ENCODE results near the gene SORCS1. TPM values are rescaled to one million over a fixed set of nuclear protein-coding genes. Genes with fewer than 3 reads are reported as not detected.

The SORCS1 gene
- total RNA-seq, 4 donors from 2014 or later = 34.3 to 85.0 (median 49.3) TPM

DNA sequence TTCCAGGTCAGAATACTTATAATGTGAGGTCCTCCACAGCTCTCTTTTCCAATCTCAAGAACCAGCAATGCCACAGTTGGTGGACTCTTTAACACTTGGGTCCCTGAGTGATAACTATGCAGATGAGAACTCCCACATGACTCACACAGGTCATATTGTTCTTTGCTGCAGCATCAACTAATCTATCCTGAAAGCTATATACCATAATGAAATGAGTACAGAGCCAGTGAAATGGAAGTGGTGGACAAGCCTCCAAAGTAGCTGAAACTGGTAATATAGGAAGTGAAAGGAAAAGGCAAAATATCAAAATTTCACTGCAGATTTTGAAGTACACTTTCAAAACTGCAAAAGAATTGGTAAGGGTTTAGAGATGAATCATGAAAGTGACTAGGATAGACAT lies 45.6 kb downstream of the SORCS1 start:
- peaks cover 0 to 8% (median 0%) of the 10 kb centered on the region in 4 donors for H3K9me3 ChIP-seq
- H3K27me3 ChIP-seq = no peaks in the 10 kb centered on the region
- H3K4me1 ChIP-seq = peaks cover 0 to 9% (median 3%) of the 10 kb centered on the region in 4 donors
- no peak overlapping the region for H3K4me3 ChIP-seq
- DNase-seq (ENCODE audit: low spot score in 2 of 2) = no peak
- no peaks in the 10 kb centered on the region for H3K36me3 ChIP-seq
- no peak overlapping the region for H3K27ac ChIP-seq
- TF ChIP-seq CTCF (IDR thresholded peaks at IDR 0.05) (no peak), POLR2A (IDR thresholded peaks at IDR 0.05) (no peak), EP300 (IDR thresholded peaks at IDR 0.05) (no peak)

DNA sequence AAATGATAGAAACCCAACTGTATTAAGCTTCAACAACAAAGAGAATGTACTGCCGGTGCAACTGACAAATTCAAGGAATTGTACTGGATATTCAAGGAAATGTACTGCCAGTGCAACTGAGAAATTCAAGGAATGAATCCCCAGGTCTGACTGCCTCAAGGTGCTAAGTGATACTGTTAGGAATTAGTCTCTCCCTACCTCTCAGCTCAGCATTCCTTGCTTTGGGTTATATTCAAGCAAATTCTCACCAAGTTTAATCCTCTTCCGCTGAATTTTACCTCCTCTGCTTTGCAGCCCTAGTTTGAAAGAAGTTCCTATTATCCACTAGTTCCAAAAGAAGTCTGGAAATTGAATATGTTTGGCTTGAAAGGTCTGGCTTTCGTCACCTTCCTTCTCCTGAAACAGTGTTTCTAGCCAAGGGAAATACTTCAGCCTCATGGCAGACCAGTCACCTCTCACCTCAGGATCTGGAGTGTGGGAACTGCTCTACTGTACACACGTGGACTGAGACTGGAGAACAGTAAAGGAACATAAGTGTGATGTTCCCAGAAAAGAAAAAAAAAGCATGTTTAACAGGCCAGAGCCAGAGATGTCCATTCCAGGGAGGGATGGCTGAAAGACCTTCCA lies 60.4 kb downstream of the SORCS1 start:
- WGBS, 2 donors = 52 to 55% methylated on average over 4 of the region's 4 CpGs
- H3K27me3 ChIP-seq = no peaks in the 10 kb centered on the region
- H3K4me3 ChIP-seq = no peak overlapping the region
- DNase-seq (ENCODE audit: low spot score in 2 of 2) = no peak
- peak overlapping the region in 2 of 4 donors; percentile 50 to 65 for H3K27ac ChIP-seq
- H3K9me3 ChIP-seq = peaks cover 0 to 11% (median 0%) of the 10 kb centered on the region in 4 donors
- TF ChIP-seq CTCF (IDR thresholded peaks at IDR 0.05) = no peak
- TF ChIP-seq EP300 (IDR thresholded peaks at IDR 0.05) = no peak
- H3K36me3 ChIP-seq = no peaks in the 10 kb centered on the region
- H3K4me1 ChIP-seq = peaks cover 0 to 13% (median 0%) of the 10 kb centered on the region in 4 donors

- H3K36me3 ChIP-seq = no peaks in the 10 kb centered on the region
- 23 to 28% methylated on average over 8 of the region's 8 CpGs for WGBS, 2 donors
- no peak for DNase-seq (ENCODE audit: low spot score in 2 of 2)
- no peaks in the 10 kb centered on the region for H3K27me3 ChIP-seq
- peak overlapping the region in 2 of 4 donors; percentile 50 to 65 for H3K27ac ChIP-seq
- H3K4me3 ChIP-seq = no peak overlapping the region
- H3K4me1 ChIP-seq = peaks cover 0 to 14% (median 0%) of the 10 kb centered on the region in 4 donors
- TF ChIP-seq EP300 (IDR thresholded peaks at IDR 0.05) = no peak
- no peak for TF ChIP-seq POLR2A (IDR thresholded peaks at IDR 0.05)
- no peak for TF ChIP-seq CTCF (IDR thresholded peaks at IDR 0.05)
- H3K9me3 ChIP-seq = peaks cover 0 to 5% (median 0%) of the 10 kb centered on the region in 4 donors
Observed at GRCh38 chr10:107103174-107104025, 61.1 kb downstream of the SORCS1 start.

DNA sequence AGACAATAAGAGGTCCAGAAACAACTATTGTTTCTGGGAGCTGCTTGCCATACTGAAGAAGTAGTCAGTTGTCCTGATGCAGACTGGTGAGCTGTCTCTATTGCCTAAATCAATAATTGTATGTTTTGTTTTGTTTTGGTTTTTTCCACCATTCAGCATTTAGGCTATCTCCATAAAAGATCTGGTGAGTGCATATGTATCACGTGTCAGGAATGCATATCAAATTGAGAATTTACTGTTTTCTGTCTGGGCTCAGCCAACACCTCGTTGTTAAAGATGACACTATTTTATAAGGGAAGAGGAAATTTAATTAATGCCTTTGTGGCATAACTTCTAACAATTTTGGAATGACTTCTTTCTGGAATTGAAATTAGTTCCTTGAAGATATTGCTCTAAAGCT lies 66.2 kb downstream of the SORCS1 start:
- peak overlapping the region in 1 of 4 donors; percentile 23 for H3K27ac ChIP-seq
- 56 to 59% methylated on average over 2 of the region's 2 CpGs for WGBS, 2 donors

More for the DNA sequence above, 66.2 kb downstream of the SORCS1 start:
- Histone ChIP-seq H3K4me3 (no peak overlapping the region), H3K36me3 (no peaks in the 10 kb centered on the region), H3K4me1 (peaks cover 0 to 31% (median 3%) of the 10 kb centered on the region in 4 donors), H3K9me3 (no peaks in the 10 kb centered on the region), H3K27me3 (no peaks in the 10 kb centered on the region)
- DNase-seq (ENCODE audit: low spot score in 2 of 2) = no peak
- TF ChIP-seq CTCF (IDR thresholded peaks at IDR 0.05) (no peak), POLR2A (IDR thresholded peaks at IDR 0.05) (no peak), EP300 (IDR thresholded peaks at IDR 0.05) (no peak)

All from tibial nerve (tissue), 4 donors.